ENCODE measurements around the gene CNTLN. TPM values are rescaled to one million over a fixed set of nuclear protein-coding genes. Genes with fewer than 3 reads are reported as not detected.

CNTLN gene
- total RNA-seq, 3 donors from 2014 or later: 13.6 to 19.7 (median 14.6) TPM

DNA sequence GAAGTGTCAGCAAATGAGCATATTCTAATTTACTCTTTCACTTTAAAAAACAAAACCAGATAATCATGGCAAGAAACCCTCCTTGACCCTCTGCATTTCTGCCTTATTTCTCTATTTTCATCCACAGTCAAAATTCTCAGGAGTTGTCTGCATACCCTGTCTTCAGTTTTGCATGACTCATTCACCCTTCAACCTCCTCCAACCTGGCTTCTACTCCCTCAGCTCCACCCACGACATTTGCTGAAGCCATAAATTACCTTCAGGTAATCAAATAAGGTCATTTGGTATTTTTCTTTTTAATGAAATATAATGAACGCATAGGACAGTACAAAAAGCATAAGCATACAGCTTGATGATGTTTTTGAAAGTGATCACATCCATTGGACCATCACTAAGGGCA, 416.2 kb downstream of the CNTLN start:
- TF ChIP-seq POLR2AphosphoS5 (IDR thresholded peaks at IDR 0.05) (no peak), POLR2A (IDR thresholded peaks at IDR 0.05) (no peak)
- TF ChIP-seq, protein P1, sequence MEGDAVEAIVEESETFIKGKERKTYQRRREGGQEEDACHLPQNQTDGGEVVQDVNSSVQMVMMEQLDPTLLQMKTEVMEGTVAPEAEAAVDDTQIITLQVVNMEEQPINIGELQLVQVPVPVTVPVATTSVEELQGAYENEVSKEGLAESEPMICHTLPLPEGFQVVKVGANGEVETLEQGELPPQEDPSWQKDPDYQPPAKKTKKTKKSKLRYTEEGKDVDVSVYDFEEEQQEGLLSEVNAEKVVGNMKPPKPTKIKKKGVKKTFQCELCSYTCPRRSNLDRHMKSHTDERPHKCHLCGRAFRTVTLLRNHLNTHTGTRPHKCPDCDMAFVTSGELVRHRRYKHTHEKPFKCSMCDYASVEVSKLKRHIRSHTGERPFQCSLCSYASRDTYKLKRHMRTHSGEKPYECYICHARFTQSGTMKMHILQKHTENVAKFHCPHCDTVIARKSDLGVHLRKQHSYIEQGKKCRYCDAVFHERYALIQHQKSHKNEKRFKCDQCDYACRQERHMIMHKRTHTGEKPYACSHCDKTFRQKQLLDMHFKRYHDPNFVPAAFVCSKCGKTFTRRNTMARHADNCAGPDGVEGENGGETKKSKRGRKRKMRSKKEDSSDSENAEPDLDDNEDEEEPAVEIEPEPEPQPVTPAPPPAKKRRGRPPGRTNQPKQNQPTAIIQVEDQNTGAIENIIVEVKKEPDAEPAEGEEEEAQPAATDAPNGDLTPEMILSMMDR (IDR thresholded peaks at IDR 0.05): no peak
- Histone ChIP-seq H3K9me3 (peaks cover 4 to 26% of the 10 kb centered on the region in 2 donors), H3K27ac (no peak overlapping the region), H3K4me1 (no peaks in the 10 kb centered on the region), H3K4me3 (no peak overlapping the region), H3K27me3 (no peaks in the 10 kb centered on the region), H3K36me3 (no peaks in the 10 kb centered on the region)
- intact Hi-C loops (cut with DNase I; ENCODE audit: low total_unique reads): no loop called here
- no peak for DNase-seq (ENCODE audit: low spot score in 2 of 2)
